H1 (cell line): ENCODE measurements around the gene CHRDL2.

Source experiments
- ATF2 ChIP-seq: IDR thresholded peaks from 2 replicates; pipeline ENCODE4 v1.6.1; 2012; ENCODE audit warnings: low read length, inconsistent platforms
- CTCF ChIP-seq, 3 experiments: IDR thresholded peaks; 1 replicate in 2 of 3; 2 replicates in 1 of 3; pipeline versions ENCODE4 v1.5.1 to v1.6.1; 2011; ENCODE audit warnings: low read length in 3 of 3, mild to moderate bottlenecking in 3 of 3, inconsistent platforms in 2 of 3, low read depth in 1 of 3, moderate library complexity in 1 of 3; ENCODE audit not compliant: insufficient read depth in 1 of 3; ENCODE audit errors: control extremely low read depth in 1 of 3
- POLR2A ChIP-seq, 2 experiments: IDR thresholded peaks; 1 replicate in 1 of 2; 2 replicates in 1 of 2; pipeline ENCODE4 v1.6.1; 2011; ENCODE audit warnings: low read depth in 2 of 2, low read length in 2 of 2, mild to moderate bottlenecking in 2 of 2; ENCODE audit errors: control extremely low read depth in 1 of 2
- ZNF274 ChIP-seq: IDR thresholded peaks from 2 replicates; pipeline ENCODE4 v1.7.0; 2012; ENCODE audit warnings: low read length, borderline replicate concordance; ENCODE audit errors: extremely low read depth

GRCh38 chr11:74697722-74698121 is 33.5 kb downstream of the CHRDL2 start:
- no peak for TF ChIP-seq POLR2A (IDR thresholded peaks at IDR 0.05; ENCODE audit: control extremely low read depth in 1 of 2, low read depth in 2 of 2, low read length in 2 of 2)
- no peak for TF ChIP-seq ATF2
- TF ChIP-seq CTCF (IDR thresholded peaks at IDR 0.05; ENCODE audit: control extremely low read depth in 1 of 3, insufficient read depth in 1 of 3, low read depth in 1 of 3, low read length in 3 of 3): no peak
- TF ChIP-seq ZNF274: no peak
